Measurements from ENCODE around the gene CNIH2. TPM values are rescaled to one million over a fixed set of nuclear protein-coding genes. Genes with fewer than 3 reads are reported as not detected.
A peak's percentile ranks its signal among the peaks of the same experiment; 100 is the strongest.

Gene CNIH2
- total RNA-seq, 1 donor from 2014 or later, result 5.0 TPM

GRCh38 chr11:66284526-66285078 is 6.6 kb downstream of the CNIH2 start:
- H3K27ac Mint-ChIP-seq (ENCODE audit: unreplicated experiment), result no peak overlapping the region
- H3K36me3 Mint-ChIP-seq (ENCODE audit: unreplicated experiment), result no peaks in the 10 kb centered on the region
- H3K9me3 Mint-ChIP-seq (ENCODE audit: unreplicated experiment), result no peaks in the 10 kb centered on the region
- TF ChIP-seq CTCF (IDR thresholded peaks at IDR 0.05), result no peak
- no peaks in the 10 kb centered on the region for H3K27me3 Mint-ChIP-seq (ENCODE audit: unreplicated experiment)
- H3K4me1 Mint-ChIP-seq (ENCODE audit: unreplicated experiment), result peaks cover 44% of the 10 kb centered on the region
- no peak for DNase-seq (ENCODE audit: extremely low spot score, unreplicated experiment)
- H3K4me3 Mint-ChIP-seq (ENCODE audit: unreplicated experiment), result no peak overlapping the region

GRCh38 chr11:66285250-66285947 is 7.4 kb downstream of the CNIH2 start:
- H3K27me3 Mint-ChIP-seq (ENCODE audit: unreplicated experiment), result no peaks in the 10 kb centered on the region
- H3K27ac Mint-ChIP-seq (ENCODE audit: unreplicated experiment), result no peak overlapping the region
- H3K9me3 Mint-ChIP-seq (ENCODE audit: unreplicated experiment), result no peaks in the 10 kb centered on the region
- no peak for TF ChIP-seq CTCF (IDR thresholded peaks at IDR 0.05)
- no peaks in the 10 kb centered on the region for H3K36me3 Mint-ChIP-seq (ENCODE audit: unreplicated experiment)
- no peak overlapping the region for H3K4me3 Mint-ChIP-seq (ENCODE audit: unreplicated experiment)
- DNase-seq (ENCODE audit: extremely low spot score, unreplicated experiment), result no peak
- H3K4me1 Mint-ChIP-seq (ENCODE audit: unreplicated experiment), result peaks cover 50% of the 10 kb centered on the region

- peaks cover 3% of the 10 kb centered on the region for H3K27me3 Mint-ChIP-seq (ENCODE audit: unreplicated experiment)
- TF ChIP-seq CTCF (IDR thresholded peaks at IDR 0.05), result no peak
- H3K9me3 Mint-ChIP-seq (ENCODE audit: unreplicated experiment), result no peaks in the 10 kb centered on the region
- DNase-seq (ENCODE audit: extremely low spot score, unreplicated experiment), result no peak
- H3K36me3 Mint-ChIP-seq (ENCODE audit: unreplicated experiment), result no peaks in the 10 kb centered on the region
- H3K4me1 Mint-ChIP-seq (ENCODE audit: unreplicated experiment), result peaks cover 44% of the 10 kb centered on the region
- H3K27ac Mint-ChIP-seq (ENCODE audit: unreplicated experiment), result no peak overlapping the region
- H3K4me3 Mint-ChIP-seq (ENCODE audit: unreplicated experiment), result no peak overlapping the region
These were observed 8.7 kb downstream of the CNIH2 start for GRCh38 chr11:66286699-66287098.

GRCh38 chr11:66287211-66287888 is 9.4 kb downstream of the CNIH2 start:
- H3K36me3 Mint-ChIP-seq (ENCODE audit: unreplicated experiment), result no peaks in the 10 kb centered on the region
- H3K27me3 Mint-ChIP-seq (ENCODE audit: unreplicated experiment), result peaks cover 3% of the 10 kb centered on the region
- H3K4me1 Mint-ChIP-seq (ENCODE audit: unreplicated experiment), result peaks cover 40% of the 10 kb centered on the region
- no peak for DNase-seq (ENCODE audit: extremely low spot score, unreplicated experiment)
- H3K4me3 Mint-ChIP-seq (ENCODE audit: unreplicated experiment), result peak overlapping the region; percentile 64
- TF ChIP-seq CTCF (IDR thresholded peaks at IDR 0.05), result no peak
- H3K27ac Mint-ChIP-seq (ENCODE audit: unreplicated experiment), result peak overlapping the region; percentile 74
- H3K9me3 Mint-ChIP-seq (ENCODE audit: unreplicated experiment), result no peaks in the 10 kb centered on the region
